A549 (cell line): ENCODE measurements around the gene ANKHD1.

ENCODE experiments used
- BHLHE40 ChIP-seq: IDR thresholded peaks from 2 replicates; pipeline ENCODE4 v1.6.1; 2012; ENCODE audit warnings: low read depth, low read length, inconsistent platforms
- CBX8 ChIP-seq: fragments of 200-600 bp; sonication (generic); IDR thresholded peaks from 2 replicates; pipeline ENCODE4 v1.6.1; 2016
- EHMT2 ChIP-seq: fragments of 200-600 bp; sonication (generic); IDR thresholded peaks from 2 replicates; pipeline ENCODE4 v1.6.1; 2016; ENCODE audit warnings: antibody characterized with exemption, low read depth, mild to moderate bottlenecking, moderate library complexity
- EP300 ChIP-seq, 2 experiments: fragments of >200 bp; sonication (Bioruptor Twin); formaldehyde crosslinking; IDR thresholded peaks; 2 replicates in 1 of 2; 3 replicates in 1 of 2; pipeline ENCODE4 v1.6.1; 2016 to 2017
- FOSB ChIP-seq: fragments of 250-450 bp; sonication (Bioruptor Pico); IDR thresholded peaks from 2 replicates; pipeline ENCODE4 v1.5.0; 2020; ENCODE audit warnings: mild to moderate bottlenecking, moderate library complexity
- NR3C1 ChIP-seq: fragments of >200 bp; sonication (Bioruptor Twin); formaldehyde crosslinking; IDR thresholded peaks from 3 replicates; pipeline ENCODE4 v1.6.1; 2017
- SREBF2 ChIP-seq: fragments of 450-650 bp; IDR thresholded peaks from 2 replicates; pipeline ENCODE4 v1.6.1; 2014; ENCODE audit warnings: mild to moderate bottlenecking, moderate library complexity
- TF ChIP-seq, protein P1 (sequence below): fragments of >200 bp; sonication (Bioruptor Twin); formaldehyde crosslinking; IDR thresholded peaks from 3 replicates; pipeline ENCODE4 v1.5.1; 2016

DNA sequence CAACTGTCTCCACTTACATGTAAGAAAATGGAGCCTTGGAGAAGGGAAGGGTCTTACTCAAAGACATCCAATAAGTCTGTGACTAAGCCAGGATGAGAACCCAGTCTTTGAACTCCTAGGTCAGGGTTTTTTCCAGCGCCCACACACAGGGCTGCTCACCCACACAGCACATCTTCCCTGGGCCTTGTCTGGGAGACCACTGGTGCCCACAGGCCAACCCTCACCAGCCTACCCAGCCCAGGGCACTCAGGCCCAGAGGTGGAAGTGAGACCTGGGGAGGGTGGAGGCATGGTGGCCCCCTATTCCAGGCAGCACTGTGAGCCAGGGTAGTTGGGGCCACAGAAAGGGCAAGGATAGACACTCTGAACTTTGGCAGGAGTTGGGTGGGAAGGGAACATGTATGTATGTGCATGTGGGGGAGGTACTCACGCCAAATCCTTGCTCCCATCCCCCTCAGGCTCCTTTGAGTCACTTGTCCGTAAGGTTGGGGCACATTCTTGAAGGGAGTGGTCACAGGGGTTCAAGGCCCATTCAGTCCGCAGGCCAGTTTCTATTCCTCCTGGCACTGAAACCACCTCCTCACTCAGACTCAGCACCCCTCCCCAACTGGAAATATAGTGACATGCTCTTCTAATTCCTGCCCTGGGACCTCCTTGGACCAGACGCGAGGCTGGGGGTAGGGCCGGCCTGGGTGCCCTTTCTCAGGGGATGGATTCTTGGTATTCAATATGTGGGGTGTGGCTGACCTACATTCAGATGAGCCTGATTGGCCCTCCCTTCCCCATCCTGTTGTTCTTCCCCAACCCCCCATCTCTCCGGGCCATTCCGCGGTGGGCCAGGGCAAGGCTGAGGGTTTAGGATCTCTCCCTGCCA, 44.5 kb upstream of the ANKHD1 start:
- TF ChIP-seq BHLHE40 = no peak
- TF ChIP-seq CBX8 = no peak
- no peak for TF ChIP-seq FOSB
- TF ChIP-seq, protein P1, sequence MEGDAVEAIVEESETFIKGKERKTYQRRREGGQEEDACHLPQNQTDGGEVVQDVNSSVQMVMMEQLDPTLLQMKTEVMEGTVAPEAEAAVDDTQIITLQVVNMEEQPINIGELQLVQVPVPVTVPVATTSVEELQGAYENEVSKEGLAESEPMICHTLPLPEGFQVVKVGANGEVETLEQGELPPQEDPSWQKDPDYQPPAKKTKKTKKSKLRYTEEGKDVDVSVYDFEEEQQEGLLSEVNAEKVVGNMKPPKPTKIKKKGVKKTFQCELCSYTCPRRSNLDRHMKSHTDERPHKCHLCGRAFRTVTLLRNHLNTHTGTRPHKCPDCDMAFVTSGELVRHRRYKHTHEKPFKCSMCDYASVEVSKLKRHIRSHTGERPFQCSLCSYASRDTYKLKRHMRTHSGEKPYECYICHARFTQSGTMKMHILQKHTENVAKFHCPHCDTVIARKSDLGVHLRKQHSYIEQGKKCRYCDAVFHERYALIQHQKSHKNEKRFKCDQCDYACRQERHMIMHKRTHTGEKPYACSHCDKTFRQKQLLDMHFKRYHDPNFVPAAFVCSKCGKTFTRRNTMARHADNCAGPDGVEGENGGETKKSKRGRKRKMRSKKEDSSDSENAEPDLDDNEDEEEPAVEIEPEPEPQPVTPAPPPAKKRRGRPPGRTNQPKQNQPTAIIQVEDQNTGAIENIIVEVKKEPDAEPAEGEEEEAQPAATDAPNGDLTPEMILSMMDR = no peak
- no peak for TF ChIP-seq EP300 (IDR thresholded peaks at IDR 0.05)
- no peak for TF ChIP-seq EHMT2
- no peak for TF ChIP-seq NR3C1
- no peak for TF ChIP-seq SREBF2
